Measurements from ENCODE around the gene AVEN. TPM values are rescaled to one million over a fixed set of nuclear protein-coding genes. Genes with fewer than 3 reads are reported as not detected.

The AVEN gene
- total RNA-seq, 1 donor from 2014 or later = 14.4 TPM

DNA sequence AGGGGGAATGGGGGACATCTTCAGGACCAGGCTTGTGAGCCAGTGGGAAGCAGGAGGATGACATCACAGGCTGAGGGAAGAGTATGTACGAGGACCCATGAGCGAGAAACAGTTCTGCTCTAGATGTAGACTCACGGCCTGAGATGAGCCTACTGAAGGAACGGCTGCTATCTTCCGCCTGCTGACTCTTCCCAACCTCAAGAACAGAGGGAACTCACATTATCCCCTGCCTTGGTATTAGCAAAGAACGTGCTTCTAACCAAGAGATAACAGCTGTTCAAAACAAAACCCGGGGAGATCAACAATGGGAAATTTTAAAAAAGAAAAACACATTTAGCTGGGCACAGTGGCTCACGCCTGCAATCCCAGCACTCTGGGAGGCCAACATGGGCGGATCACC is 25.3 kb downstream of the AVEN start:
- Mint-ChIP-seq H3K27ac (no peak overlapping the region), H3K4me3 (ENCODE audit: low read depth) (no peak overlapping the region), H3K4me1 (ENCODE audit: low read depth) (no peaks in the 10 kb centered on the region), H3K36me3 (ENCODE audit: insufficient read depth) (peaks cover 8% of the 10 kb centered on the region), H3K27me3 (no peaks in the 10 kb centered on the region), H3K9me3 (ENCODE audit: low read depth) (peaks cover 4% of the 10 kb centered on the region)
- no peak for DNase-seq (ENCODE audit: low spot score, unreplicated experiment)
- TF ChIP-seq, protein P1, sequence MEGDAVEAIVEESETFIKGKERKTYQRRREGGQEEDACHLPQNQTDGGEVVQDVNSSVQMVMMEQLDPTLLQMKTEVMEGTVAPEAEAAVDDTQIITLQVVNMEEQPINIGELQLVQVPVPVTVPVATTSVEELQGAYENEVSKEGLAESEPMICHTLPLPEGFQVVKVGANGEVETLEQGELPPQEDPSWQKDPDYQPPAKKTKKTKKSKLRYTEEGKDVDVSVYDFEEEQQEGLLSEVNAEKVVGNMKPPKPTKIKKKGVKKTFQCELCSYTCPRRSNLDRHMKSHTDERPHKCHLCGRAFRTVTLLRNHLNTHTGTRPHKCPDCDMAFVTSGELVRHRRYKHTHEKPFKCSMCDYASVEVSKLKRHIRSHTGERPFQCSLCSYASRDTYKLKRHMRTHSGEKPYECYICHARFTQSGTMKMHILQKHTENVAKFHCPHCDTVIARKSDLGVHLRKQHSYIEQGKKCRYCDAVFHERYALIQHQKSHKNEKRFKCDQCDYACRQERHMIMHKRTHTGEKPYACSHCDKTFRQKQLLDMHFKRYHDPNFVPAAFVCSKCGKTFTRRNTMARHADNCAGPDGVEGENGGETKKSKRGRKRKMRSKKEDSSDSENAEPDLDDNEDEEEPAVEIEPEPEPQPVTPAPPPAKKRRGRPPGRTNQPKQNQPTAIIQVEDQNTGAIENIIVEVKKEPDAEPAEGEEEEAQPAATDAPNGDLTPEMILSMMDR (IDR thresholded peaks at IDR 0.05; ENCODE audit: unreplicated experiment) = no peak

DNA sequence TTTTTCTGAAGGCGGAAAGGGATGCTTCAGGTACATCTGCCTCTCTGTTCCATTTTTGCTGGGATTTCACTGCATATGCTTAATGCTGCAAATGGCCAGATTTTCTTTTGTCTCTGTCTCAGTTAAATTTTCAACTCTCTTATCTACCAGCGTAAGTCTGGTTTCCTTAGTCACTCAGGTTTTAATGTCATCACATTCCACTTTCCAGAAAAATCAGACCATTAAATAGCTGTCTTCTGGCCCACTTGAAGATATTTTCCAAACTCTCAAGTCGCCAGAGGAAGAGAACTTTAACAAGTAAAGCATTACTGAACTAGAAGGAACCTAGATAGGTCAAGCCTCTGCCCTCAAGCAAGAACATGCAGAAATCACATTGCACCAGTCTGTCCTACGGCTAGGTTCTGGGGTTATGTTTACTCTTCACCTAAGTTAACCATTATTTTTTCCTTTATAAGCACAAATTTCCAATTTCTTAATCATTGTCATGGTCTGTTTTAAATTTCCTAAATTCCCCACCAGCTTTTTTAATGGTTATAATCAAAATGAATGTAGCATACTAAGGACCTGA is 26.5 kb downstream of the AVEN start:
- Mint-ChIP-seq H3K4me3 (ENCODE audit: low read depth) (no peak overlapping the region), H3K4me1 (ENCODE audit: low read depth) (no peaks in the 10 kb centered on the region), H3K36me3 (ENCODE audit: insufficient read depth) (peaks cover 3% of the 10 kb centered on the region)

DNA sequence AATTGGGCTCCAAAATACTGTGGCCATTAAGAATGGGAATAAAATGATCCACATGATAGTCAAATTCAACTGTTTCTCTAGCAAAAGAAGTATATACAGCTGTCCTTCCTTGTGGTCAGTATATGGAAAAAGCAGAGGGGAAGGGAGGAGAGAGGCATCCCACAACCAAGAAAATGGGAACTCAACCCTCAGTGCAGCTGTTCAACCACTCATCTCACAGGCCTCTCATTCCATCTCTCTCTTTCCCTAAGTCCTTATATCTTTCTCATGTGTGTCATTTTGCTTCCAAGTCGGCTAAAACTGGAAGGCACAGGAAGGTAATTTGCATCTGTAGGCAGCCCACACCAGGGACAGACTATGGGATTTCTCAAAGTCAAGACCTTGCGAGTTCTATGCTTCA is 27.5 kb downstream of the AVEN start:
- Mint-ChIP-seq H3K27ac (no peak overlapping the region), H3K27me3 (no peaks in the 10 kb centered on the region), H3K4me3 (ENCODE audit: low read depth) (no peak overlapping the region), H3K36me3 (ENCODE audit: insufficient read depth) (no peaks in the 10 kb centered on the region), H3K4me1 (ENCODE audit: low read depth) (no peaks in the 10 kb centered on the region), H3K9me3 (ENCODE audit: low read depth) (no peaks in the 10 kb centered on the region)
- DNase-seq (ENCODE audit: low spot score, unreplicated experiment) = no peak
- TF ChIP-seq, protein P1 (IDR thresholded peaks at IDR 0.05; ENCODE audit: unreplicated experiment) = no peak

More for the DNA sequence above, 26.5 kb downstream of the AVEN start:
- DNase-seq (ENCODE audit: low spot score, unreplicated experiment) = no peak
- H3K27me3 Mint-ChIP-seq = no peaks in the 10 kb centered on the region
- no peak overlapping the region for H3K27ac Mint-ChIP-seq
- no peaks in the 10 kb centered on the region for H3K9me3 Mint-ChIP-seq (ENCODE audit: low read depth)
- TF ChIP-seq, protein P1 (IDR thresholded peaks at IDR 0.05; ENCODE audit: unreplicated experiment) = no peak

DNA sequence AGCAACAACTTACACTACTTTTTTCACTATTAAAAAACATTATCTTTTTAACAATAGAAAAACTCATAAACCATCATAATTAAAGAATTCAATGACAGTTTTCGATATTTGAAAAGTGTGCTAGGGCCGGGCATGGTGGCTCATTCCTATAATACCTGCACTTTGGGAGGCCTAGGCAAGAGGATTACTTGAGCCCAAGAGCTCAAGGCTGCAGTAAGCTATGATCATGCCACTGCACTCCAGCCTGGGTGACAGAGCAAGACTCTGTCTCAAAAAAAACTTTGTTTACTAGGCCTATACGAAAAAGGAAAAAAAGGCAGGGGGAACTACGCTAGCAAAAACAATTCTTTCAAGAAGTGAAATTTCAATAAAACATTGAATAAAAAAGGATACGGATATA is 28.1 kb downstream of the AVEN start:
- Mint-ChIP-seq H3K27me3 (no peaks in the 10 kb centered on the region), H3K4me1 (ENCODE audit: low read depth) (no peaks in the 10 kb centered on the region), H3K27ac (no peak overlapping the region), H3K9me3 (ENCODE audit: low read depth) (no peaks in the 10 kb centered on the region), H3K4me3 (ENCODE audit: low read depth) (no peak overlapping the region), H3K36me3 (ENCODE audit: insufficient read depth) (no peaks in the 10 kb centered on the region)
- TF ChIP-seq, protein P1 (IDR thresholded peaks at IDR 0.05; ENCODE audit: unreplicated experiment) = no peak
- DNase-seq (ENCODE audit: low spot score, unreplicated experiment) = no peak

DNA sequence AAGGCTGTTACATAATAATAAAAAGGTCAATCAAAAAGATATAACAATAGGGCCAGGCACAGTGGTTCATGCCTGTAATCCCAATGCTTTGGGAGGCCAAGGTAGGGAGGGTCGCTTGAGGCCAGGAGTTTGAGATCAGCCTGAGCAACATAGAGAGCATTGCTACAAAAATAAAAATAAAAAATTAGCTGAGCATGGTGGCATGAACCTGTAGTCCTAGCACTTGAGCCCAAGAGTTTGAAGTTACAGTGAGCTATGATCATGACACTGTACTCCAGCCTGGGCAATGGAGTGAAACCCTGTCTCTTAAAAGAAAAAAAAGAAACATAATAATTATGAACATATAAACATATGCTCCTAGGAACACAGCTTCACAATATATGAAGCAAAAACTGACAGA is 29.3 kb downstream of the AVEN start:
- Mint-ChIP-seq H3K4me1 (ENCODE audit: low read depth) (no peaks in the 10 kb centered on the region), H3K27ac (no peak overlapping the region), H3K9me3 (ENCODE audit: low read depth) (no peaks in the 10 kb centered on the region), H3K36me3 (ENCODE audit: insufficient read depth) (no peaks in the 10 kb centered on the region), H3K27me3 (no peaks in the 10 kb centered on the region), H3K4me3 (ENCODE audit: low read depth) (no peak overlapping the region)
- TF ChIP-seq, protein P1 (IDR thresholded peaks at IDR 0.05; ENCODE audit: unreplicated experiment) = no peak
- DNase-seq (ENCODE audit: low spot score, unreplicated experiment) = no peak
